Activated CD4-positive, alpha-beta T cell treated with anti-CD3 and anti-CD28 coated beads, Interleukin-2, Interleukin-6, amounts not matched to agents 100 ng/mL and 50 ng/mL, durations not matched to agents 16 hours and 8 hours (primary cell): ENCODE measurements around the gene VIPR2.
"Not testable (repeated sequence)": the region's sequence is repeated elsewhere in the genome, so short reads cannot be mapped to it uniquely, and the experiment has no call there.

Experiments used
- DNase-seq: peaks from one replicate; pipeline ENCODE4 v3.0.0-alpha.2; 2020

VIPR2 gene

GRCh38 chr7:159144758-159145489, at the start of gene VIPR2:
Gene VIPR2 (minus strand): TSS chr7:159144867. CDS start chr7:159144771, 96 bp downstream.
- DNase-seq: no peak

- no peak for DNase-seq
These were observed 49.0 kb upstream of the VIPR2 start for GRCh38 chr7:159193543-159194090.

- no peak for DNase-seq
These were observed 48.2 kb upstream of the VIPR2 start for GRCh38 chr7:159192725-159193453.

GRCh38 chr7:159192013-159192412, 47.3 kb upstream of the VIPR2 start:
- no peak for DNase-seq

- no peak for DNase-seq
These were observed 46.6 kb upstream of the VIPR2 start for GRCh38 chr7:159191236-159191635.

GRCh38 chr7:159188011-159188410, 43.3 kb upstream of the VIPR2 start:
- no peak for DNase-seq

- no peak for DNase-seq
These were observed 34.6 kb upstream of the VIPR2 start for GRCh38 chr7:159179241-159179640.

- DNase-seq: no peak
These were observed 32.8 kb upstream of the VIPR2 start for GRCh38 chr7:159177284-159177953.

- no peak for DNase-seq
These were observed 31.1 kb upstream of the VIPR2 start for GRCh38 chr7:159175792-159176191.

- not testable (repeated sequence) for DNase-seq
These were observed 30.4 kb upstream of the VIPR2 start for GRCh38 chr7:159175100-159175499.

GRCh38 chr7:159172400-159172799, 27.7 kb upstream of the VIPR2 start:
- no peak for DNase-seq

- no peak for DNase-seq
These were observed 24.7 kb upstream of the VIPR2 start for GRCh38 chr7:159169391-159169790.

- no peak for DNase-seq
These were observed 22.5 kb upstream of the VIPR2 start for GRCh38 chr7:159167139-159167538.

- no peak for DNase-seq
These were observed 21.9 kb upstream of the VIPR2 start for GRCh38 chr7:159166530-159166929.

GRCh38 chr7:159165352-159165751, 20.7 kb upstream of the VIPR2 start:
- DNase-seq: no peak

GRCh38 chr7:159163703-159164301, 19.1 kb upstream of the VIPR2 start:
- not testable (repeated sequence) for DNase-seq

GRCh38 chr7:159162050-159162626, 17.5 kb upstream of the VIPR2 start:
- not testable (repeated sequence) for DNase-seq

- DNase-seq: no peak
These were observed 15.8 kb upstream of the VIPR2 start for GRCh38 chr7:159160450-159160849.

GRCh38 chr7:159159731-159160130, 15.1 kb upstream of the VIPR2 start:
- DNase-seq: no peak

- DNase-seq: no peak
These were observed 14.3 kb upstream of the VIPR2 start for GRCh38 chr7:159158888-159159405.

- DNase-seq: no peak
These were observed 13.6 kb upstream of the VIPR2 start for GRCh38 chr7:159158125-159158887.

GRCh38 chr7:159157714-159158113, 13.0 kb upstream of the VIPR2 start:
- no peak for DNase-seq
